Measurements from ENCODE around the gene GPC5.

GRCh38 chr13:91773591-91774227, 375.3 kb downstream of the GPC5 start:
- TF ChIP-seq BHLHE40 (IDR thresholded peaks at IDR 0.05; ENCODE audit: borderline replicate concordance): no peak
- no peak for TF ChIP-seq ELF4 (IDR thresholded peaks at IDR 0.05)

All from HEK293T (cell line).